A549 treated with CORT108297 at 1 μM for 4 hours (cell line): ENCODE data around the gene FMOD. TPM values are rescaled to one million over a fixed set of nuclear protein-coding genes. Genes with fewer than 3 reads are reported as not detected.

Experiments
- total RNA-seq: library from RNA; stranded (reverse); fragments of 200-300 nt; extraction: Qiagen RNA extraction; gene quantifications from 5 replicates; pipeline ENCODE4 v1.2.3, GENCODE V29; 2022

FMOD gene
- 0.03 to 0.05 TPM in 2 of 5 replicates, not detected in the others for total RNA-seq

DNA sequence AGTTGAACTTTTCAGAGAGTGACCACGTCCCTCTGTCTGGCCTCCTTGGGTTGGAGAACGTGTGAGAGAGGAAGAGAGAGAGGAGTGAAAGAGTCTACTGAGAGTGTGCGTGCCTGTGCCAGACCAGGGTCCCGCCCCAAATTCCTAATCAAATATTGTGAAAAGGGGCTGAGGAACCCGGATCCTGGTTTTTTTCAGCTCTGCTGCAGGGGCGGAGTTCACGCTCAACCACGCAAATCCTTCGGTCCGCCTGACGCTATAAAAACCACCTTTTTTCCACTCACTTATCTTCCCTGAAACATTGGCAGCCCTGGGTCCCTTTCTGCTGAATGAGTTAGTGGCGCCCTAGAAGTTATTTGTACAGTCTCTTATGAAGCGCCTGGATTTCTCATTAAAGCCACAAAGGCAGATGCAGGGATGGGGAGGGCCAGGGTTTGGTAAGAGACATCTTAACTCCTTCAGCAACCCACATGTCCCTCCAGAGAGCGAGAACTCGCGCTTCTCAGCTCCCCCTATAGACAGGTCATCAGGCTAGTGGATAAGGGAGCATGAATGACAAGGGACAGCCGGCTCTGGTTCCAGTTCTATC lies at the start of gene FMOD:
Gene FMOD, minus strand, starts transcription at position 86 of the 589 bp plus-strand sequence. CDS start 2,852 bp downstream, outside the sequence.

DNA sequence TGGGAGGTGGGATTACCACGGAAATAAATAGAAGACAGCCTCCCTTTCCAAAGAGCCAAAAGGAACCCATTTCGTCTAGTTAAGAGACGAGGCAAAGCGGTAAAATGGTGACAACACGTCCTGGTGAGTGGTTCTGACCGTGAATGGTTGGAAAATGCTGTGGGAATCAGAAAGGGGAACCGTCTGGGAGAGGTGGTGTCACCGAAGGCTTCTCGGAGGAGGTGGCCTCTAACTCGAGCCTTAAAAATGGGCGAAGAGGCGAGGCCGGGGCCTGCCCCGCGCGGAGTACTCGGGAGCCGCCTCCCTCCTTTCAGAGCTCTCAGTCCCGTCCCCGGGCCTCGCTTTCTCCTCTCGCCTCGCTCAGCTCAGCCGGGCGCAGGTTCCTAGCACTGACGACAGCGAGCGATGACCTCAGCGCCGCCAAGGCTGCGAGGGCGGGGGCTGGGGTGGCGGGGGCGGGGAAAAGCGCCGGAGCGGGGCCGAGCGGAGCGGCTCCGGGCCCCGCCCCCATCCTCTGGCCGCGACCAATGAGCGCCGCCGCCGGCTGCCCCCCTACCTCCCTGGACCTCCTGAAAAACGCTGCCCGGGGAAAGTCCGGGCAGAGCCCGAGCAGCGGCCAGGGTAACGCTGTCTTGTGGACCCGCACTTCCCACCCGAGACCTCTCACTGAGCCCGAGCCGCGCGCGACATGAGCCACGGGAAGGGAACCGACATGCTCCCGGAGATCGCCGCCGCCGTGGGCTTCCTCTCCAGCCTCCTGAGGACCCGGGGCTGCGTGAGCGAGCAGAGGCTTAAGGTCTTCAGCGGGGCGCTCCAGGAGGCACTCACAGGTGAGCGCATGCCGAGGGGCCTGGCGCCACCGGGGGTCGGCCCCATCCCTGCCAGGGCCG lies 45.8 kb downstream of the FMOD start, which contains the start of gene BTG2:
Gene BTG2, plus strand, starts transcription at position 601 of the 890 bp plus-strand sequence. Its CDS starts 88 bp downstream, at position 689.

Other genes starting within 250 kb of the FMOD start
- gene ADORA1, start 223.4 kb downstream of the FMOD start, total RNA-seq = 0.85 to 1.3 TPM (median 1.1 TPM) in 5 replicates
- gene MYBPH, start 175.3 kb downstream of the FMOD start, total RNA-seq = 0.03 TPM in 1 of 5 replicates, not detected in the others
- not detected in 5 replicates for gene CHI3L1, start 164.4 kb downstream of the FMOD start, total RNA-seq
- gene CHIT1, start 121.4 kb downstream of the FMOD start, total RNA-seq = not detected in 5 replicates
- gene BTG2, start 45.6 kb downstream of the FMOD start, total RNA-seq = 10.1 to 14.5 TPM (median 14.2 TPM) in 5 replicates
- gene PRELP, start 124.7 kb upstream of the FMOD start, total RNA-seq = 0.01 to 0.02 TPM (median 0.02 TPM) in 3 of 5 replicates, not detected in the others
- not detected in 5 replicates for gene OPTC, start 143.0 kb upstream of the FMOD start, total RNA-seq